HG03558 (cell line): ENCODE data around the gene TMEFF2.

ENCODE experiments used
- ATAC-seq: cut with Tn5 transposase; IDR thresholded peaks from one replicate; pipeline ENCODE4 v1.9.1; 2021; ENCODE audit warnings: moderate number of reproducible peaks; ENCODE audit not compliant: unreplicated experiment; ENCODE audit errors: extremely low read depth

TMEFF2 gene

GRCh38 chr2:192186806-192187205, 7.9 kb downstream of the TMEFF2 start:
- no peak for ATAC-seq

- ATAC-seq: no peak
Observed at GRCh38 chr2:192184349-192184748, 10.4 kb downstream of the TMEFF2 start.

- no peak for ATAC-seq
Observed at GRCh38 chr2:192183296-192183695, 11.4 kb downstream of the TMEFF2 start.

GRCh38 chr2:192166946-192167345, 27.8 kb downstream of the TMEFF2 start:
- ATAC-seq: no peak

- no peak for ATAC-seq
Observed at GRCh38 chr2:192165842-192166241, 28.9 kb downstream of the TMEFF2 start.

- ATAC-seq: peak; percentile 55
Observed at GRCh38 chr2:192162392-192163042, 32.2 kb downstream of the TMEFF2 start.

GRCh38 chr2:192161656-192162290, 33.0 kb downstream of the TMEFF2 start:
- ATAC-seq: no peak

- ATAC-seq: no peak
Observed at GRCh38 chr2:192159736-192160135, 35.0 kb downstream of the TMEFF2 start.

GRCh38 chr2:192159208-192159607, 35.5 kb downstream of the TMEFF2 start:
- no peak for ATAC-seq

- no peak for ATAC-seq
Observed at GRCh38 chr2:192157776-192158175, 37.0 kb downstream of the TMEFF2 start.

- no peak for ATAC-seq
Observed at GRCh38 chr2:192155511-192156118, 39.1 kb downstream of the TMEFF2 start.

GRCh38 chr2:192153561-192153960, 41.2 kb downstream of the TMEFF2 start:
- ATAC-seq: no peak

- ATAC-seq: no peak
Observed at GRCh38 chr2:192151853-192152252, 42.9 kb downstream of the TMEFF2 start.

GRCh38 chr2:192150166-192150565, 44.6 kb downstream of the TMEFF2 start:
- no peak for ATAC-seq

GRCh38 chr2:192148620-192149321, 46.0 kb downstream of the TMEFF2 start:
- ATAC-seq: no peak

GRCh38 chr2:192148241-192148619, 46.5 kb downstream of the TMEFF2 start:
- ATAC-seq: no peak

- ATAC-seq: no peak
Observed at GRCh38 chr2:192146069-192147015, 48.4 kb downstream of the TMEFF2 start.

- no peak for ATAC-seq
Observed at GRCh38 chr2:192145496-192145895, 49.2 kb downstream of the TMEFF2 start.

- ATAC-seq: no peak
Observed at GRCh38 chr2:192140236-192140839, 54.4 kb downstream of the TMEFF2 start.

- ATAC-seq: no peak
Observed at GRCh38 chr2:192139813-192140212, 54.9 kb downstream of the TMEFF2 start.
